GM12878 (cell line): Measurements from ENCODE around the gene MAD1L1. TPM values are rescaled to one million over a fixed set of nuclear protein-coding genes. Genes with fewer than 3 reads are reported as not detected.

Experiments used
- ATAC-seq: fragments of 200-7000 bp; cut with Tn5 transposase; 3 replicates; pipeline ENCODE4 v1.9.1; 2020; ENCODE audit warnings: mild to moderate bottlenecking, moderate library complexity
- BruUV-seq: library from RNA; stranded (reverse); fragments of 400-500 nt; replicated peaks from 2 replicates; lab custom pipeline; 2021; lab: Mats Ljungman, UMichigan
- CTCF ChIA-PET: fragments of 300-600 bp; sonication (Branson Sonifier 250); formaldehyde crosslinking; extraction: SDS; loops from one replicate; lab custom pipeline; 2021; ENCODE audit warnings: inconsistent platforms; lab: Yijun Ruan, JAX
- POLR2A ChIA-PET: fragments of 350-600 bp; formaldehyde crosslinking; extraction: SDS; loops from one replicate; lab custom pipeline; 2021; ENCODE audit warnings: inconsistent platforms; lab: Charles Lee
- RAD21 ChIA-PET: fragments of 300-600 bp; sonication (Branson Sonifier 250); formaldehyde crosslinking; loops from one replicate; lab custom pipeline; 2023; ENCODE audit warnings: antibody characterized with exemption; ENCODE audit not compliant: unreplicated experiment; lab: Charles Lee
- SMC1A ChIA-PET: fragments of 300-600 bp; sonication (Branson Sonifier 250); formaldehyde crosslinking; loops from one replicate; lab custom pipeline; 2023; ENCODE audit not compliant: unreplicated experiment, uncharacterized antibody; lab: Charles Lee
- DNase-seq: peaks from one replicate; pipeline ENCODE4 v3.0.0-alpha.2; 2011; ENCODE audit warnings: low read depth, low spot score
- FAIRE-seq: peaks from 3 replicates; lab custom pipeline; 2011; peaks lifted over from hg19 to GRCh38; lab: Jason Lieb, UNC
- H2AFZ ChIP-seq: 2 replicates; pipeline ENCODE4 v1.6.0; 2011; ENCODE audit warnings: low read depth, low read length, control low read depth; ENCODE audit not compliant: control insufficient read depth
- H3K27ac ChIP-seq: 2 replicates; pipeline ENCODE4 v1.5.1; 2011; ENCODE audit warnings: control low read depth; ENCODE audit not compliant: control insufficient read depth, insufficient read depth
- H3K27me3 ChIP-seq, 2 experiments: replicated peaks in 1 of 2; 2 replicates each; pipeline versions ENCODE4 v1.6.0 to v1.6.1; 2011; ENCODE audit warnings: low read length in 1 of 2; ENCODE audit not compliant: control insufficient read depth in 2 of 2, insufficient read depth in 2 of 2
- H3K36me3 ChIP-seq, 2 experiments: 2 replicates each; pipeline ENCODE4 v1.5.1; 2011; ENCODE audit warnings: low read length in 1 of 2; ENCODE audit not compliant: control insufficient read depth in 2 of 2, insufficient read depth in 2 of 2
- H3K4me1 ChIP-seq: 2 replicates; pipeline ENCODE4 v1.6.1; 2011; ENCODE audit warnings: mild to moderate bottlenecking, low read length, moderate library complexity, mixed read lengths; ENCODE audit not compliant: control insufficient read depth, insufficient read depth
- H3K4me2 ChIP-seq: 2 replicates; pipeline ENCODE4 v1.6.0; 2011; ENCODE audit warnings: control low read depth; ENCODE audit not compliant: control insufficient read depth, insufficient read depth
- H3K4me3 ChIP-seq: fragments of 200-600 bp; sonication (generic); 2 replicates; pipeline ENCODE4 v1.5.1; 2016
- H3K79me2 ChIP-seq: 2 replicates; pipeline ENCODE4 v1.6.0; 2011; ENCODE audit warnings: low read length; ENCODE audit not compliant: control insufficient read depth, insufficient read depth
- H3K9ac ChIP-seq: 2 replicates; pipeline ENCODE4 v1.8.0; 2011; ENCODE audit warnings: low read length, control low read depth, mixed read lengths; ENCODE audit not compliant: control insufficient read depth, insufficient read depth
- H3K9me3 ChIP-seq: replicated peaks from 3 replicates; pipeline ENCODE4 v1.5.1; 2011; ENCODE audit warnings: mild to moderate bottlenecking, low read length; ENCODE audit not compliant: control insufficient read depth, insufficient read depth
- H4K20me1 ChIP-seq: 2 replicates; pipeline ENCODE4 v1.6.0; 2011; ENCODE audit not compliant: control insufficient read depth, insufficient read depth
- CHD2 ChIP-seq: IDR thresholded peaks from 2 replicates; pipeline ENCODE4 v1.6.1; 2011; ENCODE audit warnings: low read depth, low read length, improper control_type of control experiment, borderline replicate concordance
- E4F1 ChIP-seq: fragments of 450-650 bp; IDR thresholded peaks from 2 replicates; pipeline ENCODE4 v1.6.1; 2018; ENCODE audit warnings: borderline replicate concordance, mild to moderate bottlenecking; ENCODE audit not compliant: partially characterized antibody
- GATAD2B ChIP-seq: fragments of 450-650 bp; conservative IDR thresholded peaks from 2 replicates; pipeline ENCODE4 v1.6.1; 2017; ENCODE audit warnings: low read depth, mild to moderate bottlenecking, moderate library complexity
- PBX3 ChIP-seq: IDR thresholded peaks from 2 replicates; pipeline ENCODE4 v1.6.1; 2011; ENCODE audit warnings: mild to moderate bottlenecking, low read depth, low read length, moderate library complexity; ENCODE audit not compliant: insufficient replicate concordance
- SPI1 ChIP-seq: IDR thresholded peaks from 2 replicates; pipeline ENCODE4 v1.6.1; 2011; ENCODE audit warnings: low read depth, mild to moderate bottlenecking, low read length, moderate library complexity, borderline replicate concordance; ENCODE audit not compliant: insufficient read depth
- SRF ChIP-seq, 2 experiments: IDR thresholded peaks; 2 replicates each; pipeline ENCODE4 v1.6.1; 2011; ENCODE audit warnings: low read depth in 2 of 2, low read length in 2 of 2, mild to moderate bottlenecking in 1 of 2, moderate library complexity in 1 of 2
- TBL1XR1 ChIP-seq: IDR thresholded peaks from 2 replicates; pipeline ENCODE4 v1.6.1; 2012; ENCODE audit warnings: low read depth, low read length, improper control_type of control experiment
- WGBS: methylation state at CpG from one replicate; pipeline ENCODE4 v1.1.6; 2016; ENCODE audit warnings: low lambda C conversion rate; ENCODE audit not compliant: insufficient replicate concordance, insufficient coverage; ENCODE audit errors: missing lambda C conversion rate; 5-methylcytosine and 5-hydroxymethylcytosine counted together
- in situ Hi-C: fragments of 300-500 bp; cut with MboI; formaldehyde crosslinking; loops from 9 replicates; pipeline ENCODE4 v1.14.3; 2018; ENCODE audit warnings: mixed read lengths
- intact Hi-C: fragments of 100-400 bp; cut with micrococcal nuclease; formaldehyde crosslinking; loops from one replicate; pipeline ENCODE4 v1.14.2; 2022; ENCODE audit not compliant: unreplicated experiment
- polyA plus RNA-seq, 11 experiments: library from polyadenylated mRNA; depleted of rRNA in 4 of 11; unstranded in 6 of 11; stranded (reverse) in 5 of 11; fragments of >200 nt; fragmentation: Nextera tagmentation in 4 of 11; fragmentation: Illumina TruSeq in 1 of 11; extraction: Ambion mirVana in 4 of 11; extraction: Trizol in 1 of 11; gene quantifications; 1 replicate in 1 of 11; 2 replicates in 10 of 11; pipeline versions ENCODE4 v1.2.1 to v1.2.3, GENCODE V29; 2011 to 2016; ENCODE audit warnings: inconsistent platforms in 2 of 11, missing spikeins in 2 of 11, low read depth in 1 of 11
- total RNA-seq, 4 experiments: library from RNA; depleted of rRNA in 3 of 4; stranded (reverse); fragments of >200 nt in 3 of 4; fragmentation: Illumina TruSeq in 1 of 4; extraction: Trizol in 1 of 4; gene quantifications; 2 replicates each; pipeline versions ENCODE4 v1.2.1 to v1.2.3, GENCODE V29; 2013 to 2021

Gene MAD1L1
- total and polyA plus RNA-seq, 10 of the 15 experiments (the other 5 are each of a cell fraction or from before 2014, with no cell fraction given): 2.2 to 76.8 (median 38.3) TPM

- no TSS peak for BruUV-seq
- in situ Hi-C loops (no loop called here), intact Hi-C loops (no loop called here)
- CTCF ChIA-PET: no interaction called here
- TF ChIP-seq SRF (IDR thresholded peaks at IDR 0.05; ENCODE audit: low read depth in 2 of 2, low read length in 2 of 2): no peak
- no peak for TF ChIP-seq E4F1
- no peak for TF ChIP-seq PBX3
- TF ChIP-seq SPI1: no peak
- TF ChIP-seq TBL1XR1: no peak
- TF ChIP-seq GATAD2B: no peak
- no peak for TF ChIP-seq CHD2
- H3K4me2 ChIP-seq: no peak overlapping the region
- SMC1A ChIA-PET: no interaction called here
- no peak overlapping the region for H2AFZ ChIP-seq
- H3K4me3 ChIP-seq: no peak overlapping the region
- no peak overlapping the region for H3K27ac ChIP-seq
- H3K9ac ChIP-seq: no peak overlapping the region
- no peaks in the 10 kb centered on the region for H3K9me3 ChIP-seq
- FAIRE-seq: no peak
- DNase-seq: no peak
- H4K20me1 ChIP-seq: no peaks in the 10 kb centered on the region
- no peaks in the 10 kb centered on the region for H3K27me3 ChIP-seq
- no peaks in the 10 kb centered on the region for H3K79me2 ChIP-seq
- 79% methylated on average over 24 of the region's 26 CpGs for WGBS
- POLR2A ChIA-PET: no interaction called here
- RAD21 ChIA-PET: no interaction called here
- no peak for ATAC-seq
- H3K36me3 ChIP-seq: peaks cover 0 to 9% of the 10 kb centered on the region in 2 experiments; a peak in 2 of 4 replicates
- no peaks in the 10 kb centered on the region for H3K4me1 ChIP-seq
These were observed 282.1 kb downstream of the MAD1L1 start for GRCh38 chr7:1950452-1951158.
